H1 (cell line): Measurements from ENCODE around the gene GINS2. TPM values are rescaled to one million over a fixed set of nuclear protein-coding genes. Genes with fewer than 3 reads are reported as not detected.
A peak's percentile ranks its signal among the peaks of the same experiment; 100 is the strongest.

Experiments
- CTCF ChIA-PET: fragments of 300-600 bp; sonication (Branson Sonifier 250); formaldehyde crosslinking; loops from one replicate; lab custom pipeline; 2021; ENCODE audit not compliant: partially characterized antibody; lab: Charles Lee
- POLR2A ChIA-PET: fragments of 300-600 bp; sonication (Branson Sonifier 250); formaldehyde crosslinking; loops from one replicate; lab custom pipeline; 2021; ENCODE audit warnings: inconsistent platforms; ENCODE audit not compliant: partially characterized antibody; lab: Charles Lee
- DNase-seq, 2 experiments: peaks; one replicate each; pipeline versions ENCODE4 v3.0.0 to v3.0.0-alpha.2; 2010 to 2022; ENCODE audit warnings: low spot score in 2 of 2, low read depth in 1 of 2, mixed read lengths in 1 of 2
- FAIRE-seq: peaks from 2 replicates; lab custom pipeline; 2011; peaks lifted over from hg19 to GRCh38; lab: Jason Lieb, UNC
- H2AFZ ChIP-seq: 2 replicates; pipeline ENCODE4 v1.8.1; 2012; ENCODE audit warnings: low read length, inconsistent platforms
- H2AK5ac ChIP-seq: 2 replicates; pipeline ENCODE4 v1.6.1; 2013; ENCODE audit warnings: low read depth, low read length
- H2BK120ac ChIP-seq: replicated peaks from 2 replicates; pipeline ENCODE3; 2013; ENCODE audit warnings: low read depth, low read length, inconsistent platforms
- H2BK12ac ChIP-seq: 2 replicates; pipeline ENCODE4 v1.6.1; 2013; ENCODE audit warnings: low read depth, low read length
- H2BK15ac ChIP-seq: 2 replicates; pipeline ENCODE4 v1.6.1; 2013; ENCODE audit warnings: low read length
- H2BK20ac ChIP-seq: 2 replicates; pipeline ENCODE4 v1.6.1; 2013; ENCODE audit warnings: low read length
- H2BK5ac ChIP-seq: 2 replicates; pipeline ENCODE4 v1.6.1; 2013; ENCODE audit warnings: low read depth, low read length
- H3K14ac ChIP-seq: 2 replicates; pipeline ENCODE4 v1.6.1; 2013; ENCODE audit warnings: inconsistent platforms; ENCODE audit not compliant: insufficient read length
- H3K18ac ChIP-seq: 2 replicates; pipeline ENCODE4 v1.6.1; 2013; ENCODE audit warnings: low read length; ENCODE audit errors: extremely low read depth
- H3K23ac ChIP-seq: 2 replicates; pipeline ENCODE4 v1.6.1; 2013; ENCODE audit warnings: inconsistent platforms; ENCODE audit not compliant: insufficient read length
- H3K23me2 ChIP-seq: 2 replicates; pipeline ENCODE4 v1.6.1; 2013; ENCODE audit warnings: low read depth, low read length
- H3K27ac ChIP-seq: 2 replicates; pipeline ENCODE4 v1.6.1; 2011; ENCODE audit warnings: low read depth, low read length, inconsistent platforms
- H3K27me3 ChIP-seq, 4 experiments: replicated peaks in 1 of 4; 1 replicate in 1 of 4; 2 replicates in 3 of 4; pipeline versions ENCODE4 v1.6.1 to v1.8.1; 2011 to 2013; ENCODE audit warnings: low read length in 3 of 4, mild to moderate bottlenecking in 3 of 4, inconsistent platforms in 2 of 4, mixed read lengths in 2 of 4, moderate library complexity in 1 of 4; ENCODE audit not compliant: control insufficient read depth in 3 of 4, insufficient read depth in 3 of 4; ENCODE audit errors: extremely low read depth in 1 of 4
- H3K36me3 ChIP-seq, 4 experiments: 2 replicates each; pipeline versions ENCODE4 v1.6.1 to v1.8.1; 2011 to 2013; ENCODE audit warnings: mild to moderate bottlenecking in 4 of 4, low read length in 3 of 4, moderate library complexity in 2 of 4, control low read depth in 1 of 4, inconsistent platforms in 1 of 4; ENCODE audit not compliant: insufficient read depth in 4 of 4, control insufficient read depth in 2 of 4
- H3K4ac ChIP-seq: replicated peaks from 2 replicates; pipeline ENCODE3; 2013; ENCODE audit warnings: low read length, low read depth, mixed read lengths, inconsistent platforms; ENCODE audit not compliant: insufficient read length
- H3K4me1 ChIP-seq, 4 experiments: replicated peaks in 1 of 4; 1 replicate in 1 of 4; 2 replicates in 3 of 4; pipeline versions ENCODE4 v1.6.1 to v1.8.1; 2011 to 2013; ENCODE audit warnings: low read length in 3 of 4, inconsistent platforms in 2 of 4, mixed read lengths in 1 of 4; ENCODE audit not compliant: insufficient read depth in 4 of 4, control insufficient read depth in 3 of 4
- H3K4me2 ChIP-seq, 2 experiments: 2 replicates each; pipeline versions ENCODE4 v1.6.1 to v1.8.1; 2011 to 2013; ENCODE audit warnings: low read depth in 2 of 2, low read length in 2 of 2, control low read depth in 1 of 2, inconsistent platforms in 1 of 2, mild to moderate bottlenecking in 1 of 2; ENCODE audit not compliant: insufficient read depth in 1 of 2
- H3K4me3 ChIP-seq, 4 experiments: fragments of 200-600, 300-600 bp in 1 of 4; sonication (generic), shearing (Covaris generic), sonication (Bioruptor Twin) in 1 of 4; 2 replicates each; pipeline versions ENCODE4 v1.5.1 to v1.8.1; 2011 to 2016; ENCODE audit warnings: low read length in 4 of 4, low read depth in 3 of 4, control low read depth in 2 of 4, inconsistent platforms in 2 of 4, mild to moderate bottlenecking in 2 of 4, mixed read lengths in 1 of 4, moderate library complexity in 1 of 4; ENCODE audit not compliant: insufficient read depth in 2 of 4; ENCODE audit errors: extremely low read depth in 1 of 4
- H3K56ac ChIP-seq: replicated peaks from 2 replicates; pipeline ENCODE3; 2013; ENCODE audit warnings: low read depth, mild to moderate bottlenecking, mixed read lengths, low read length, inconsistent platforms; ENCODE audit not compliant: insufficient read length
- H3K79me1 ChIP-seq: 2 replicates; pipeline ENCODE4 v1.6.1; 2013; ENCODE audit warnings: low read depth, low read length, control low read depth
- H3K79me2 ChIP-seq, 2 experiments: 2 replicates each; pipeline versions ENCODE4 v1.6.1 to v1.8.1; 2012 to 2013; ENCODE audit warnings: low read length in 2 of 2, mild to moderate bottlenecking in 2 of 2, inconsistent platforms in 1 of 2; ENCODE audit not compliant: insufficient read depth in 2 of 2, control insufficient read depth in 1 of 2
- H3K9ac ChIP-seq, 4 experiments: replicated peaks in 1 of 4; 1 replicate in 1 of 4; 2 replicates in 3 of 4; pipeline versions ENCODE4 v1.6.1 to v1.8.1; 2011 to 2013; ENCODE audit warnings: low read depth in 3 of 4, low read length in 3 of 4, control low read depth in 2 of 4, mild to moderate bottlenecking in 2 of 4, moderate library complexity in 2 of 4, inconsistent platforms in 1 of 4; ENCODE audit errors: extremely low read depth in 1 of 4
- H3K9me3 ChIP-seq, 2 experiments: 2 replicates each; pipeline versions ENCODE4 v1.6.1 to v1.8.1; 2012 to 2013; ENCODE audit warnings: mild to moderate bottlenecking in 2 of 2, moderate library complexity in 2 of 2, control low read depth in 1 of 2, inconsistent platforms in 1 of 2, low read depth in 1 of 2, low read length in 1 of 2, mixed read lengths in 1 of 2; ENCODE audit not compliant: insufficient read depth in 2 of 2
- H4K20me1 ChIP-seq, 2 experiments: replicated peaks in 1 of 2; 2 replicates each; pipeline versions ENCODE3 to v1.8.1; 2011 to 2013; ENCODE audit warnings: inconsistent platforms in 2 of 2, low read length in 2 of 2, mild to moderate bottlenecking in 1 of 2; ENCODE audit not compliant: insufficient read depth in 2 of 2, control insufficient read depth in 1 of 2
- H4K5ac ChIP-seq: 2 replicates; pipeline ENCODE4 v1.6.1; 2013; ENCODE audit warnings: low read length, low read depth, mixed read lengths, inconsistent platforms; ENCODE audit not compliant: insufficient read length
- H4K8ac ChIP-seq: 2 replicates; pipeline ENCODE4 v1.8.0; 2013; ENCODE audit warnings: mild to moderate bottlenecking, moderate library complexity, low read length, inconsistent platforms; ENCODE audit not compliant: insufficient read depth; ENCODE audit errors: extremely low read depth
- H4K91ac ChIP-seq: replicated peaks from 2 replicates; pipeline ENCODE3; 2013; ENCODE audit warnings: low read length, mixed read lengths, inconsistent platforms; ENCODE audit not compliant: insufficient read length
- ASH2L ChIP-seq: fragments of 200-600, 300-600 bp; sonication (generic); IDR thresholded peaks from one replicate; pipeline ENCODE4 v1.7.1; 2017; ENCODE audit warnings: low read length
- BRCA1 ChIP-seq: IDR thresholded peaks from 2 replicates; pipeline ENCODE4 v1.6.1; 2012; ENCODE audit warnings: low read depth, low read length, improper control_type of control experiment
- PHF8 ChIP-seq: fragments of 200-600 bp; sonication (generic); conservative IDR thresholded peaks from 2 replicates; pipeline ENCODE4 v1.7.1; 2012; ENCODE audit warnings: low read depth, mild to moderate bottlenecking, inconsistent platforms, low read length, moderate library complexity
- SP1 ChIP-seq: IDR thresholded peaks from 2 replicates; pipeline ENCODE4 v1.6.1; 2011; ENCODE audit warnings: low read depth, low read length
- TCF12 ChIP-seq: IDR thresholded peaks from 2 replicates; pipeline ENCODE4 v1.6.1; 2011; ENCODE audit warnings: low read depth, mild to moderate bottlenecking, low read length
- WGBS, 2 experiments: shearing (Covaris generic) in 1 of 2; methylation state at CpG; one replicate each; pipeline versions ENCODE4 v1.1.6 to v1.1.7; 2013 to 2015; ENCODE audit warnings: low lambda C conversion rate in 2 of 2, mixed read lengths in 2 of 2, inconsistent platforms in 1 of 2, low coverage in 1 of 2, missing lambda C conversion rate in 1 of 2; ENCODE audit not compliant: insufficient replicate concordance in 2 of 2, insufficient coverage in 1 of 2, insufficient read length in 1 of 2; ENCODE audit errors: extremely low coverage in 1 of 2, missing lambda C conversion rate in 1 of 2; 5-methylcytosine and 5-hydroxymethylcytosine counted together
- polyA plus RNA-seq, 7 experiments: library from polyadenylated mRNA; depleted of rRNA in 3 of 7; stranded (reverse) in 5 of 7; unstranded in 2 of 7; fragments of >200 nt in 5 of 7; fragments of 200-250 nt in 2 of 7; gene quantifications; 1 replicate in 5 of 7; 2 replicates in 1 of 7; 4 replicates in 1 of 7; pipeline versions ENCODE4 v1.2.1 to v1.2.3, GENCODE V29; 2011 to 2013; ENCODE audit warnings: missing spikeins in 2 of 7, mixed read lengths in 2 of 7
- total RNA-seq: library from RNA; stranded (reverse); fragmentation: NEBNext Ultra II Directional; extraction: Animal tissue kit (Norgen Biotek cat#: 25700); gene quantifications from 2 replicates; pipeline ENCODE4 v1.2.1, GENCODE V29; 2021
- TF ChIP-seq, protein P1 (sequence below): IDR thresholded peaks from 2 replicates; pipeline ENCODE4 v1.6.1; 2012; ENCODE audit warnings: inconsistent platforms

GINS2 gene
- total and polyA plus RNA-seq, 2 of the 8 experiments (the other 6 are each of a cell fraction or from before 2014, with no cell fraction given): 29.4 to 59.1 TPM

GRCh38 chr16:85735946-85736345, 47.2 kb upstream of the GINS2 start:
- Histone ChIP-seq H2BK15ac (0 out of 2 replicates have a peak overlapping the region, but pooled peaks have one; percentile 46), H2BK5ac (0 out of 2 replicates have a peak overlapping the region, but pooled peaks have one; percentile 2), H3K9me3 (no peaks in the 10 kb centered on the region), H2AK5ac (no peak overlapping the region), H3K79me1 (no peaks in the 10 kb centered on the region; the same call in 1 of the 2 replicates), H4K91ac (no peak overlapping the region), H3K36me3 (no peaks in the 10 kb centered on the region), H3K79me2 (no peaks in the 10 kb centered on the region), H4K8ac (0 out of 2 replicates have a peak overlapping the region, but pooled peaks have one; percentile 11), H3K4ac (no peak overlapping the region), H3K23ac (no peak overlapping the region), H4K20me1 (peaks cover 0 to 2% of the 10 kb centered on the region in 2 experiments), H3K27me3 (no peaks in the 10 kb centered on the region; a peak in 1 of 7 replicates), H2BK12ac (0 out of 2 replicates have a peak overlapping the region, but pooled peaks have one; percentile 39), H3K18ac (no peak overlapping the region), H3K23me2 (no peaks in the 10 kb centered on the region), H3K4me3 (no peak overlapping the region), H4K5ac (no peak overlapping the region), H3K27ac (no peak overlapping the region), H3K4me2 (no peak overlapping the region), H3K56ac (no peak overlapping the region), H2AFZ (no peak overlapping the region), H2BK120ac (no peak overlapping the region), H2BK20ac (no peak overlapping the region), H3K9ac (no peak overlapping the region), H3K4me1 (peaks cover 3 to 10% (median 9%) of the 10 kb centered on the region in 4 experiments), H3K14ac (no peak overlapping the region)
- ChIA-PET CTCF (interaction anchor here (0.6 to 2.3 kb wide), 7 partner anchors 11 to 55 kb away, joined by 3 to 11 read pairs (median 5); no protein-coding TSS in a partner anchor), POLR2A (interaction anchor here (0.8 to 1.6 kb wide), 3 partner anchors 11 to 65 kb away, joined by 3 to 5 read pairs (median 4); no protein-coding TSS in a partner anchor)
- DNase-seq (no peak), FAIRE-seq (no peak)
- 72% methylated on average over 6 of the region's 6 CpGs; no CpG with 5 or more reads in 1 of the 2 experiments for WGBS, 2 experiments
- TF ChIP-seq, protein P1, sequence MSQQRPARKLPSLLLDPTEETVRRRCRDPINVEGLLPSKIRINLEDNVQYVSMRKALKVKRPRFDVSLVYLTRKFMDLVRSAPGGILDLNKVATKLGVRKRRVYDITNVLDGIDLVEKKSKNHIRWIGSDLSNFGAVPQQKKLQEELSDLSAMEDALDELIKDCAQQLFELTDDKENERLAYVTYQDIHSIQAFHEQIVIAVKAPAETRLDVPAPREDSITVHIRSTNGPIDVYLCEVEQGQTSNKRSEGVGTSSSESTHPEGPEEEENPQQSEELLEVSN: no peak
- TF ChIP-seq BRCA1: no peak
- no peak for TF ChIP-seq SP1
- TF ChIP-seq TCF12: no peak
- no peak for TF ChIP-seq PHF8
- no peak for TF ChIP-seq ASH2L
